GM12874 (cell line): ENCODE data around the gene DCP1B.

Experiments
- TF ChIP-seq, protein P1 (sequence below): IDR thresholded peaks from 2 replicates; pipeline ENCODE4 v1.5.1; 2011; ENCODE audit warnings: low read depth, mild to moderate bottlenecking, control low read depth, low read length, moderate library complexity; ENCODE audit not compliant: insufficient read depth

The DCP1B gene

GRCh38 chr12:2029851-2030250 lies 25.6 kb upstream of the DCP1B start:
- TF ChIP-seq, protein P1, sequence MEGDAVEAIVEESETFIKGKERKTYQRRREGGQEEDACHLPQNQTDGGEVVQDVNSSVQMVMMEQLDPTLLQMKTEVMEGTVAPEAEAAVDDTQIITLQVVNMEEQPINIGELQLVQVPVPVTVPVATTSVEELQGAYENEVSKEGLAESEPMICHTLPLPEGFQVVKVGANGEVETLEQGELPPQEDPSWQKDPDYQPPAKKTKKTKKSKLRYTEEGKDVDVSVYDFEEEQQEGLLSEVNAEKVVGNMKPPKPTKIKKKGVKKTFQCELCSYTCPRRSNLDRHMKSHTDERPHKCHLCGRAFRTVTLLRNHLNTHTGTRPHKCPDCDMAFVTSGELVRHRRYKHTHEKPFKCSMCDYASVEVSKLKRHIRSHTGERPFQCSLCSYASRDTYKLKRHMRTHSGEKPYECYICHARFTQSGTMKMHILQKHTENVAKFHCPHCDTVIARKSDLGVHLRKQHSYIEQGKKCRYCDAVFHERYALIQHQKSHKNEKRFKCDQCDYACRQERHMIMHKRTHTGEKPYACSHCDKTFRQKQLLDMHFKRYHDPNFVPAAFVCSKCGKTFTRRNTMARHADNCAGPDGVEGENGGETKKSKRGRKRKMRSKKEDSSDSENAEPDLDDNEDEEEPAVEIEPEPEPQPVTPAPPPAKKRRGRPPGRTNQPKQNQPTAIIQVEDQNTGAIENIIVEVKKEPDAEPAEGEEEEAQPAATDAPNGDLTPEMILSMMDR: no peak

GRCh38 chr12:2027351-2027750 lies 23.1 kb upstream of the DCP1B start:
- TF ChIP-seq, protein P1: no peak

GRCh38 chr12:2023365-2023764 lies 19.1 kb upstream of the DCP1B start:
- TF ChIP-seq, protein P1: no peak

DNA sequence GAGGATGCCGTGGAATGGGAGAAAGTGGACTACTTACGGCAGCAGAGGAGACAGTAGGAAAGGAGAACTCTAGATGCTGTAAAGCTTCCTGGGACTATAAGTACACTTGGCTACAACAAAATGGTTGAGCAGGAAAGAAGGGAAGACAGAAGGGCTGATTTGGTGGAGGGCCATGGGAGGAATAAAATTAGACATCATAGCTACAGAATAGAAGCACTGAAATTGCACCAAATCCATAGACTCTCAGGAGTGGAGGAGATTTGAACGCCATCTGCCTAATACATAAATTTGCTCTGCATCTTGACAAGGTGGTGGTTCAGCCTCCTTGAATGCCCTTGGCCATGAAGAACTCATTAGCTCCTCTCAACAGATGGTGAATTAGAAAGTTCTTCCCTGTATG lies 16.3 kb upstream of the DCP1B start:
- TF ChIP-seq, protein P1: no peak

GRCh38 chr12:2019126-2019525 lies 14.9 kb upstream of the DCP1B start:
- TF ChIP-seq, protein P1: no peak

- TF ChIP-seq, protein P1: no peak
These were observed 14.1 kb upstream of the DCP1B start for GRCh38 chr12:2018391-2018790.

DNA sequence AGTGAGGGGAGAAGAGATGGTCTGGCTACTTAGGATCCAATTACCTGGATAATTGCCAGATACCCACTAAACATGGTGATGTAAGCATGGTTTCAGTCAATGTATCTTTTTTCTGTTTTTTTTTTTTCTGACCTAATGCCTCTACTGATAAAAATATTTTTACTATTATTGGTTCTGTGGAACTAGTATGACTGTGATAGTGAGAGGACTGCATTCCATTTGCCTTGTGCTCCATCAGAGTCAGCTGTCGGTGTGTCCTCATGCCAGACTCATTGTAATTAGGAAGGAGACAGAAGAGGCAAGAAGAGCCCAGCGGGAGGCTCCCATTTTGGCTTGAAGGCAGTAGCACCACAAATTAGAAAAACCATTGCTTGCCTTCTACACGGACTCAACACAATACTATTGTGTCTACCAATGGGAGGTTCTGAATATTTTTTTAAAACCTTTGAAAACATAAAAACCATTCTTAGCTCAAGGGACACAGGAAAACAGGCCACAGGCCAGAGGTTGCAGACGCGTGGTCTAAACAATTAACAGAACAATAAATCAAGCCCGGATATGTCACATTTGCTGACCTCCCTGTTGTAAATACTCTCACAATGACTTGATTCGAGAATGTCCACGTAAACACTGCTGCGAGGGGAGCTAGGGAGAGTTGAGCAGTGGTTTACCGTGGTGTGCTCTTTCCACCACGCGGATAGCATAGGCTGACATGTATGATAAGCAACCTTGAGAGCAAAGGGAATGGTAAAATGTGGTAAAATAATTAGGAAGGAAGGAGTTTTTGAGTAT lies 13.5 kb upstream of the DCP1B start:
- TF ChIP-seq, protein P1: no peak
